ENCODE results near the gene PLPP4. TPM values are rescaled to one million over a fixed set of nuclear protein-coding genes. Genes with fewer than 3 reads are reported as not detected.

PLPP4 gene
- polyA plus RNA-seq, 1 of the 3 experiments (the other 2 are of a cell fraction), result 27.9 TPM

- ChIA-PET CTCF (interaction anchor here (1.0 to 1.4 kb wide), 2 partner anchors 16 to 26 kb away, joined by 3 to 4 read pairs; no protein-coding TSS in a partner anchor), POLR2A (no interaction called here)
- WGBS (ENCODE audit: low lambda C conversion rate), result 75% methylated on average over 6 of the region's 6 CpGs
- Histone ChIP-seq H3K9me2 (no peaks in the 10 kb centered on the region), H2AFZ (ENCODE audit: low read depth) (no peak overlapping the region), H3K27me3 (ENCODE audit: insufficient read depth) (no peaks in the 10 kb centered on the region), H3K79me2 (ENCODE audit: insufficient read depth) (peaks cover 100% of the 10 kb centered on the region), H3K4me3 (ENCODE audit: low read depth in 2 of 2, low read length in 1 of 2) (no peak overlapping the region), H3K4me1 (ENCODE audit: control insufficient read depth in 1 of 2, insufficient read depth in 2 of 2, low read depth in 1 of 2, low read length in 1 of 2) (peaks cover 0 to 3% of the 10 kb centered on the region in 2 experiments; a peak in 1 of 4 replicates), H4K20me1 (ENCODE audit: insufficient read depth) (peaks cover 59% of the 10 kb centered on the region; the same call in 1 of the 2 replicates), H3K9me3 (no peaks in the 10 kb centered on the region), H3F3A (replicated peaks; ENCODE audit: insufficient read depth) (peaks cover 4% of the 10 kb centered on the region), H3K4me2 (no peak overlapping the region), H3K27ac (ENCODE audit: low read depth in 2 of 2, low read length in 1 of 2) (no peak overlapping the region), H3K9ac (no peak overlapping the region), H3K36me3 (replicated peaks in 1 of 2; ENCODE audit: control insufficient read depth in 1 of 2, insufficient read depth in 2 of 2, low read length in 1 of 2) (peaks cover 0 to 17% of the 10 kb centered on the region in 2 experiments)
- no peak for DNase-seq
- no peak for TF ChIP-seq RXRA (IDR thresholded peaks at IDR 0.05; ENCODE audit: borderline replicate concordance, low read depth)
- no peak for TF ChIP-seq FOSL2 (IDR thresholded peaks at IDR 0.05; ENCODE audit: borderline replicate concordance, low read depth)
- TF ChIP-seq TEAD4 (IDR thresholded peaks at IDR 0.05; ENCODE audit: borderline replicate concordance, insufficient read depth), result no peak
- TF ChIP-seq, protein P1, sequence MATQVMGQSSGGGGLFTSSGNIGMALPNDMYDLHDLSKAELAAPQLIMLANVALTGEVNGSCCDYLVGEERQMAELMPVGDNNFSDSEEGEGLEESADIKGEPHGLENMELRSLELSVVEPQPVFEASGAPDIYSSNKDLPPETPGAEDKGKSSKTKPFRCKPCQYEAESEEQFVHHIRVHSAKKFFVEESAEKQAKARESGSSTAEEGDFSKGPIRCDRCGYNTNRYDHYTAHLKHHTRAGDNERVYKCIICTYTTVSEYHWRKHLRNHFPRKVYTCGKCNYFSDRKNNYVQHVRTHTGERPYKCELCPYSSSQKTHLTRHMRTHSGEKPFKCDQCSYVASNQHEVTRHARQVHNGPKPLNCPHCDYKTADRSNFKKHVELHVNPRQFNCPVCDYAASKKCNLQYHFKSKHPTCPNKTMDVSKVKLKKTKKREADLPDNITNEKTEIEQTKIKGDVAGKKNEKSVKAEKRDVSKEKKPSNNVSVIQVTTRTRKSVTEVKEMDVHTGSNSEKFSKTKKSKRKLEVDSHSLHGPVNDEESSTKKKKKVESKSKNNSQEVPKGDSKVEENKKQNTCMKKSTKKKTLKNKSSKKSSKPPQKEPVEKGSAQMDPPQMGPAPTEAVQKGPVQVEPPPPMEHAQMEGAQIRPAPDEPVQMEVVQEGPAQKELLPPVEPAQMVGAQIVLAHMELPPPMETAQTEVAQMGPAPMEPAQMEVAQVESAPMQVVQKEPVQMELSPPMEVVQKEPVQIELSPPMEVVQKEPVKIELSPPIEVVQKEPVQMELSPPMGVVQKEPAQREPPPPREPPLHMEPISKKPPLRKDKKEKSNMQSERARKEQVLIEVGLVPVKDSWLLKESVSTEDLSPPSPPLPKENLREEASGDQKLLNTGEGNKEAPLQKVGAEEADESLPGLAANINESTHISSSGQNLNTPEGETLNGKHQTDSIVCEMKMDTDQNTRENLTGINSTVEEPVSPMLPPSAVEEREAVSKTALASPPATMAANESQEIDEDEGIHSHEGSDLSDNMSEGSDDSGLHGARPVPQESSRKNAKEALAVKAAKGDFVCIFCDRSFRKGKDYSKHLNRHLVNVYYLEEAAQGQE (IDR thresholded peaks at IDR 0.05; ENCODE audit: low read depth, low read length), result no peak
- TF ChIP-seq FOXJ3 (CRISPR knock-in tag; IDR thresholded peaks at IDR 0.05), result no peak
- no peak for TF ChIP-seq TCF12 (IDR thresholded peaks at IDR 0.05)
- TF ChIP-seq SMC3 (IDR thresholded peaks at IDR 0.05; ENCODE audit: low read depth, low read length), result no peak
- no peak for TF ChIP-seq CHD2 (IDR thresholded peaks at IDR 0.05; ENCODE audit: low read length, partially characterized antibody)
- TF ChIP-seq EP300 (IDR thresholded peaks at IDR 0.05; ENCODE audit: borderline replicate concordance in 1 of 2, low read depth in 1 of 2, low read length in 1 of 2), result no peak
- TF ChIP-seq POLR2AphosphoS5 (IDR thresholded peaks at IDR 0.05; ENCODE audit: low read depth, low read length), result no peak
Observed at GRCh38 chr10:120486671-120487205, 29.7 kb downstream of the PLPP4 start.

GRCh38 chr10:120490288-120490687 lies 33.3 kb downstream of the PLPP4 start:
- WGBS (ENCODE audit: low lambda C conversion rate), result 73% methylated on average over 1 of the region's 1 CpG
- POLR2A ChIA-PET, result no interaction called here
- TF ChIP-seq TCF12 (IDR thresholded peaks at IDR 0.05) (no peak), ELF1 (IDR thresholded peaks at IDR 0.05) (no peak), RAD21 (IDR thresholded peaks at IDR 0.05; ENCODE audit: low read length) (no peak), RFX5 (IDR thresholded peaks at IDR 0.05; ENCODE audit: low read length) (no peak), FOXJ3 (CRISPR knock-in tag; IDR thresholded peaks at IDR 0.05) (no peak), TEAD4 (IDR thresholded peaks at IDR 0.05; ENCODE audit: borderline replicate concordance, insufficient read depth) (no peak), USF2 (IDR thresholded peaks at IDR 0.05; ENCODE audit: borderline replicate concordance, low read depth, low read length) (no peak), RXRA (IDR thresholded peaks at IDR 0.05; ENCODE audit: borderline replicate concordance, low read depth) (no peak), YY1 (IDR thresholded peaks at IDR 0.05; ENCODE audit: low read depth) (no peak), SIN3A (IDR thresholded peaks at IDR 0.05; ENCODE audit: borderline replicate concordance, low read depth, low read length) (no peak), CHD2 (IDR thresholded peaks at IDR 0.05; ENCODE audit: low read length, partially characterized antibody) (no peak), MEF2A (IDR thresholded peaks at IDR 0.05; ENCODE audit: borderline replicate concordance, low read depth) (no peak), NFIC (IDR thresholded peaks at IDR 0.05; ENCODE audit: borderline replicate concordance) (no peak)
- TF ChIP-seq, protein P2, sequence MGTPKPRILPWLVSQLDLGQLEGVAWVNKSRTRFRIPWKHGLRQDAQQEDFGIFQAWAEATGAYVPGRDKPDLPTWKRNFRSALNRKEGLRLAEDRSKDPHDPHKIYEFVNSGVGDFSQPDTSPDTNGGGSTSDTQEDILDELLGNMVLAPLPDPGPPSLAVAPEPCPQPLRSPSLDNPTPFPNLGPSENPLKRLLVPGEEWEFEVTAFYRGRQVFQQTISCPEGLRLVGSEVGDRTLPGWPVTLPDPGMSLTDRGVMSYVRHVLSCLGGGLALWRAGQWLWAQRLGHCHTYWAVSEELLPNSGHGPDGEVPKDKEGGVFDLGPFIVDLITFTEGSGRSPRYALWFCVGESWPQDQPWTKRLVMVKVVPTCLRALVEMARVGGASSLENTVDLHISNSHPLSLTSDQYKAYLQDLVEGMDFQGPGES (IDR thresholded peaks at IDR 0.05; ENCODE audit: low read depth, low read length), result no peak
- TF ChIP-seq, protein P3, sequence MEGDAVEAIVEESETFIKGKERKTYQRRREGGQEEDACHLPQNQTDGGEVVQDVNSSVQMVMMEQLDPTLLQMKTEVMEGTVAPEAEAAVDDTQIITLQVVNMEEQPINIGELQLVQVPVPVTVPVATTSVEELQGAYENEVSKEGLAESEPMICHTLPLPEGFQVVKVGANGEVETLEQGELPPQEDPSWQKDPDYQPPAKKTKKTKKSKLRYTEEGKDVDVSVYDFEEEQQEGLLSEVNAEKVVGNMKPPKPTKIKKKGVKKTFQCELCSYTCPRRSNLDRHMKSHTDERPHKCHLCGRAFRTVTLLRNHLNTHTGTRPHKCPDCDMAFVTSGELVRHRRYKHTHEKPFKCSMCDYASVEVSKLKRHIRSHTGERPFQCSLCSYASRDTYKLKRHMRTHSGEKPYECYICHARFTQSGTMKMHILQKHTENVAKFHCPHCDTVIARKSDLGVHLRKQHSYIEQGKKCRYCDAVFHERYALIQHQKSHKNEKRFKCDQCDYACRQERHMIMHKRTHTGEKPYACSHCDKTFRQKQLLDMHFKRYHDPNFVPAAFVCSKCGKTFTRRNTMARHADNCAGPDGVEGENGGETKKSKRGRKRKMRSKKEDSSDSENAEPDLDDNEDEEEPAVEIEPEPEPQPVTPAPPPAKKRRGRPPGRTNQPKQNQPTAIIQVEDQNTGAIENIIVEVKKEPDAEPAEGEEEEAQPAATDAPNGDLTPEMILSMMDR (IDR thresholded peaks at IDR 0.05), result no peak

More at GRCh38 chr10:120490288-120490687, 33.3 kb downstream of the PLPP4 start:
- H3K27me3 ChIP-seq (ENCODE audit: insufficient read depth), result no peaks in the 10 kb centered on the region
- no peak overlapping the region for H3K9ac ChIP-seq
- peaks cover 0 to 12% of the 10 kb centered on the region in 2 experiments for H3K36me3 ChIP-seq (replicated peaks in 1 of 2; ENCODE audit: control insufficient read depth in 1 of 2, insufficient read depth in 2 of 2, low read length in 1 of 2)
- H3K4me3 ChIP-seq (ENCODE audit: low read depth in 2 of 2, low read length in 1 of 2), result no peak overlapping the region
- H4K20me1 ChIP-seq (ENCODE audit: insufficient read depth), result peaks cover 80% of the 10 kb centered on the region; the same call in 1 of the 2 replicates
- H3K27ac ChIP-seq (ENCODE audit: low read depth in 2 of 2, low read length in 1 of 2), result no peak overlapping the region
- no peak overlapping the region for H2AFZ ChIP-seq (ENCODE audit: low read depth)
- H3K4me2 ChIP-seq, result no peak overlapping the region
- H3F3A ChIP-seq (replicated peaks; ENCODE audit: insufficient read depth), result no peaks in the 10 kb centered on the region
- peaks cover 100% of the 10 kb centered on the region for H3K79me2 ChIP-seq (ENCODE audit: insufficient read depth)
- H3K9me3 ChIP-seq, result no peaks in the 10 kb centered on the region
- no peaks in the 10 kb centered on the region for H3K9me2 ChIP-seq
- no peak for DNase-seq
- peaks cover 0 to 8% of the 10 kb centered on the region in 2 experiments; a peak in 1 of 4 replicates for H3K4me1 ChIP-seq (ENCODE audit: control insufficient read depth in 1 of 2, insufficient read depth in 2 of 2, low read depth in 1 of 2, low read length in 1 of 2)
- CTCF ChIA-PET, result interaction anchor here (1.8 kb wide), 1 partner anchor 10 kb away, joined by 6 read pairs; no protein-coding TSS in a partner anchor

Data from SK-N-SH (cell line).